Endothelial cell of umbilical vein (primary cell): ENCODE measurements around the gene MPV17. TPM values are rescaled to one million over a fixed set of nuclear protein-coding genes. Genes with fewer than 3 reads are reported as not detected.

Experiments
- BruUV-seq: library from RNA; stranded (reverse); fragments of 400-500 nt; replicated peaks from 2 replicates; lab custom pipeline; 2021; lab: Mats Ljungman, UMichigan
- CTCF ChIA-PET: fragments of 300-600, 350-600 bp; sonication (Branson Sonifier 250); formaldehyde crosslinking; loops from one replicate; lab custom pipeline; 2021; ENCODE audit warnings: antibody characterized with exemption, inconsistent platforms; lab: Charles Lee
- POLR2A ChIA-PET: fragments of 300-600, 350-600 bp; sonication (Branson Sonifier 250); formaldehyde crosslinking; loops from one replicate; lab custom pipeline; 2021; ENCODE audit warnings: antibody characterized with exemption, inconsistent platforms; lab: Charles Lee
- DNase-seq: peaks from one replicate; pipeline ENCODE4 v3.0.0-alpha.2; 2011; ENCODE audit warnings: low read depth, low spot score
- FAIRE-seq: peaks from 2 replicates; lab custom pipeline; 2011; peaks lifted over from hg19 to GRCh38; lab: Jason Lieb, UNC
- H2AFZ ChIP-seq: 2 replicates; pipeline ENCODE4 v1.6.0; 2012; ENCODE audit warnings: low read depth, low read length, control low read depth, inconsistent platforms
- H3K27ac ChIP-seq: 2 replicates; pipeline ENCODE4 v1.5.1; 2011; ENCODE audit warnings: low read depth, mild to moderate bottlenecking, control low read depth, low read length, moderate library complexity; ENCODE audit not compliant: insufficient read depth
- H3K27me3 ChIP-seq, 2 experiments: 2 replicates each; pipeline versions ENCODE4 v1.6.0 to v1.6.1; 2011; ENCODE audit warnings: low read length in 2 of 2, mixed read lengths in 1 of 2; ENCODE audit not compliant: control insufficient read depth in 2 of 2, insufficient read depth in 2 of 2
- H3K36me3 ChIP-seq, 2 experiments: 2 replicates in 1 of 2; 3 replicates in 1 of 2; pipeline ENCODE4 v1.5.1; 2011; ENCODE audit warnings: low read length in 2 of 2, mild to moderate bottlenecking in 1 of 2, moderate library complexity in 1 of 2; ENCODE audit not compliant: control insufficient read depth in 2 of 2, insufficient read depth in 2 of 2; ENCODE audit errors: extremely low read depth in 1 of 2
- H3K4me1 ChIP-seq: 3 replicates; pipeline ENCODE4 v1.5.1; 2011; ENCODE audit warnings: mild to moderate bottlenecking, low read length; ENCODE audit not compliant: control insufficient read depth, insufficient read depth; ENCODE audit errors: extremely low read depth
- H3K4me2 ChIP-seq: 2 replicates; pipeline ENCODE4 v1.6.1; 2011; ENCODE audit warnings: low read length, control low read depth, mixed read lengths; ENCODE audit not compliant: insufficient read depth
- H3K4me3 ChIP-seq, 3 experiments: fragments of 200-600 bp in 1 of 3; sonication (generic), shearing (Covaris generic) in 1 of 3; replicated peaks in 1 of 3; 2 replicates each; pipeline ENCODE4 v1.5.1; 2011 to 2016; ENCODE audit warnings: control low read depth in 3 of 3, low read length in 3 of 3, mild to moderate bottlenecking in 2 of 3, inconsistent platforms in 1 of 3, low read depth in 1 of 3, moderate library complexity in 1 of 3; ENCODE audit not compliant: insufficient read depth in 1 of 3
- H3K79me2 ChIP-seq: 2 replicates; pipeline ENCODE4 v1.6.0; 2012; ENCODE audit warnings: low read length, inconsistent platforms; ENCODE audit not compliant: control insufficient read depth, insufficient read depth
- H3K9ac ChIP-seq: replicated peaks from 2 replicates; pipeline ENCODE3; 2011; ENCODE audit warnings: low read length, control low read depth; ENCODE audit not compliant: insufficient read depth; ENCODE audit errors: extremely low read depth
- H3K9me1 ChIP-seq: replicated peaks from 3 replicates; pipeline ENCODE4 v1.6.0; 2011; ENCODE audit warnings: mild to moderate bottlenecking, low read length; ENCODE audit not compliant: control insufficient read depth, insufficient read depth; ENCODE audit errors: extremely low read depth
- H3K9me3 ChIP-seq: replicated peaks from 2 replicates; pipeline ENCODE4 v1.5.1; 2012; ENCODE audit warnings: low read length, inconsistent platforms; ENCODE audit not compliant: control insufficient read depth, insufficient read depth
- H4K20me1 ChIP-seq: replicated peaks from 2 replicates; pipeline ENCODE3; 2011; ENCODE audit warnings: mild to moderate bottlenecking, low read length; ENCODE audit not compliant: control insufficient read depth, insufficient read depth; ENCODE audit errors: extremely low read depth
- EZH2 ChIP-seq: IDR thresholded peaks from 2 replicates; pipeline ENCODE4 v1.6.1; 2012; ENCODE audit warnings: borderline replicate concordance, low read depth, mild to moderate bottlenecking, moderate library complexity, low read length, inconsistent platforms; ENCODE audit not compliant: severe bottlenecking
- GATA2 ChIP-seq: IDR thresholded peaks from 2 replicates; pipeline ENCODE4 v1.7.0; 2011; ENCODE audit warnings: low read depth, mild to moderate bottlenecking, moderate library complexity, mixed read lengths, low read length; ENCODE audit not compliant: insufficient read length, insufficient read depth
- dilution Hi-C: fragments of 300-500 bp; cut with MboI; formaldehyde crosslinking; loops from one replicate; pipeline ENCODE4 v1.15.0; 2019; ENCODE audit warnings: low sequenced_read_pairs; ENCODE audit not compliant: extremely low pct_ligation_motif_present
- intact Hi-C: fragments of 100-400 bp; cut with micrococcal nuclease; formaldehyde crosslinking; loops from one replicate; pipeline ENCODE4 v1.10.0; 2022
- polyA plus RNA-seq, 4 experiments: library from polyadenylated mRNA; depleted of rRNA in 3 of 4; stranded (reverse) in 3 of 4; unstranded in 1 of 4; fragments of >200 nt; gene quantifications; 2 replicates each; pipeline versions ENCODE4 v1.2.1 to v1.2.3, GENCODE V29; 2011 to 2012; ENCODE audit warnings: missing spikeins in 1 of 4
- total RNA-seq: library from RNA; stranded (reverse); gene quantifications from 2 replicates; pipeline ENCODE4 v1.2.3, GENCODE V29; 2021

MPV17 gene
- total and polyA plus RNA-seq, 2 donors (not counting 3 experiments of a cell fraction or from before 2014, with no cell fraction given) = 74.7 to 267 TPM

GRCh38 chr2:27263287-27264252, 59.3 kb downstream of the MPV17 start:
- Histone ChIP-seq H3K27me3 (peaks cover 15 to 38% of the 10 kb centered on the region in 2 experiments), H3K9ac (no peak overlapping the region), H3K36me3 (no peaks in the 10 kb centered on the region), H2AFZ (peak overlapping the region; percentile 64), H3K4me3 (peak overlapping the region in 2 of 3 experiments; percentile 43 to 82), H3K4me2 (peak overlapping the region; percentile 77), H3K9me1 (no peaks in the 10 kb centered on the region), H4K20me1 (no peaks in the 10 kb centered on the region), H3K4me1 (peaks cover 22% of the 10 kb centered on the region), H3K79me2 (no peaks in the 10 kb centered on the region), H3K9me3 (no peaks in the 10 kb centered on the region), H3K27ac (no peak overlapping the region)
- TF ChIP-seq GATA2 (no peak), EZH2 (peak; percentile 99)
- CTCF ChIA-PET = interaction anchor here (0.8 to 6.9 kb wide), 8 partner anchors 9 to 94 kb away, joined by 3 to 143 read pairs (median 4); partner anchors contain the start of gene TRIM54
- FAIRE-seq = peak; percentile 18
- dilution Hi-C loops (no loop called here), intact Hi-C loops (loop anchor here (2.0 kb wide), 1 partner anchor 25 kb away; no protein-coding TSS in a partner anchor)
- peak; percentile 31 for DNase-seq
- POLR2A ChIA-PET = interaction anchor here (1.5 kb wide), 1 partner anchor 30 kb away, joined by 3 read pairs; no protein-coding TSS in a partner anchor
- no TSS peak for BruUV-seq
